GM23338 (cell line): ENCODE measurements around the gene CDC45. TPM values are rescaled to one million over a fixed set of nuclear protein-coding genes. Genes with fewer than 3 reads are reported as not detected.

Experiments used
- ATAC-seq: fragments of 200-7000 bp; cut with Tn5 transposase; 3 replicates; pipeline ENCODE4 v1.9.1; 2020
- DNase-seq: peaks from one replicate; pipeline ENCODE4 v3.0.0-alpha.2; 2015; ENCODE audit warnings: low spot score
- H2AFZ ChIP-seq: fragments of 200-600 bp; sonication (generic); 2 replicates; pipeline ENCODE4 v1.8.0; 2016; ENCODE audit warnings: antibody characterized with exemption, mild to moderate bottlenecking, moderate library complexity
- H3F3A ChIP-seq: fragments of 200-600 bp; sonication (generic); replicated peaks from 2 replicates; pipeline ENCODE4 v1.8.0; 2017; ENCODE audit warnings: antibody characterized with exemption, mixed run types, low read depth
- H3K27ac ChIP-seq: fragments of 200-600 bp; sonication (generic); 2 replicates; pipeline ENCODE4 v1.6.1; 2016; ENCODE audit warnings: low read depth
- H3K27me3 ChIP-seq: fragments of 200-600 bp; sonication (generic); 2 replicates; pipeline ENCODE4 v1.8.0; 2016; ENCODE audit warnings: mild to moderate bottlenecking, mixed run types, moderate library complexity; ENCODE audit not compliant: insufficient read depth
- H3K36me3 ChIP-seq: fragments of 200-600 bp; sonication (generic); 2 replicates; pipeline ENCODE4 v1.8.0; 2016; ENCODE audit warnings: mild to moderate bottlenecking; ENCODE audit not compliant: insufficient read depth
- H3K4me1 ChIP-seq: fragments of 200-600 bp; sonication (generic); 2 replicates; pipeline ENCODE4 v1.8.0; 2016; ENCODE audit warnings: mild to moderate bottlenecking, moderate library complexity; ENCODE audit not compliant: insufficient read depth
- H3K4me2 ChIP-seq: fragments of 200-600 bp; sonication (generic); 2 replicates; pipeline ENCODE4 v1.7.1; 2017; ENCODE audit warnings: mixed run types
- H3K4me3 ChIP-seq: fragments of 200-600 bp; sonication (generic); 2 replicates; pipeline ENCODE4 v1.6.1; 2016; ENCODE audit warnings: mixed run types
- H3K79me2 ChIP-seq: fragments of 200-600 bp; sonication (generic); replicated peaks from 2 replicates; pipeline ENCODE4 v1.8.0; 2017; ENCODE audit warnings: mild to moderate bottlenecking; ENCODE audit not compliant: insufficient read depth
- H3K9me2 ChIP-seq: fragments of 200-600 bp; sonication (generic); 2 replicates; pipeline ENCODE4 v1.8.0; 2017; ENCODE audit not compliant: insufficient read depth
- H4K20me1 ChIP-seq: fragments of 200-600 bp; sonication (generic); replicated peaks from 2 replicates; pipeline ENCODE4 v1.8.0; 2017; ENCODE audit warnings: mild to moderate bottlenecking; ENCODE audit not compliant: insufficient read depth
- H3K27ac Mint-ChIP-seq: 2 replicates; pipeline ENCODE4 v1.8.0; 2020; ENCODE audit warnings: inconsistent platforms, mild to moderate bottlenecking, moderate library complexity, mixed read lengths
- H3K27me3 Mint-ChIP-seq: 3 replicates; pipeline ENCODE4 v1.8.0; 2022; ENCODE audit warnings: low read depth, mild to moderate bottlenecking, moderate library complexity, mixed read lengths, inconsistent platforms; ENCODE audit not compliant: insufficient read depth, poor library complexity
- H3K36me3 Mint-ChIP-seq: 3 replicates; pipeline ENCODE4 v1.8.0; 2021; ENCODE audit warnings: low read depth, mild to moderate bottlenecking, inconsistent platforms, moderate library complexity, mixed read lengths
- H3K4me1 Mint-ChIP-seq: 3 replicates; pipeline ENCODE4 v1.8.0; 2020; ENCODE audit warnings: mild to moderate bottlenecking, inconsistent platforms, mixed read lengths
- H3K4me3 Mint-ChIP-seq: 3 replicates; pipeline ENCODE4 v1.8.0; 2021; ENCODE audit warnings: moderate library complexity, mild to moderate bottlenecking, inconsistent platforms, mixed read lengths
- H3K9me3 Mint-ChIP-seq: 3 replicates; pipeline ENCODE4 v1.8.0; 2020; ENCODE audit warnings: moderate library complexity, mild to moderate bottlenecking, inconsistent platforms, mixed read lengths
- EZH2 ChIP-seq: fragments of 200-600 bp; sonication (generic); IDR thresholded peaks from one replicate; pipeline ENCODE4 v1.8.0; 2017; ENCODE audit warnings: antibody characterized with exemption, mild to moderate bottlenecking, low read depth; ENCODE audit not compliant: unreplicated experiment
- EZH2phosphoT487 ChIP-seq: fragments of 200-600 bp; sonication (generic); IDR thresholded peaks from one replicate; pipeline ENCODE4 v1.8.1; 2018; ENCODE audit warnings: antibody characterized with exemption; ENCODE audit not compliant: unreplicated experiment
- JUNB ChIP-seq: IDR thresholded peaks from one replicate; pipeline ENCODE4 v1.6.1; 2016; ENCODE audit warnings: antibody characterized with exemption; ENCODE audit not compliant: unreplicated experiment
- NANOG ChIP-seq: IDR thresholded peaks from 2 replicates; pipeline ENCODE4 v1.6.1; 2016; ENCODE audit warnings: antibody characterized with exemption, borderline replicate concordance
- POLR2AphosphoS5 ChIP-seq: IDR thresholded peaks from 2 replicates; pipeline ENCODE4 v1.6.1; 2016; ENCODE audit warnings: antibody characterized with exemption, low read depth
- STAT1 ChIP-seq: IDR thresholded peaks from one replicate; pipeline ENCODE4 v1.6.1; 2016; ENCODE audit warnings: antibody characterized with exemption; ENCODE audit not compliant: unreplicated experiment
- ZNF331 ChIP-seq: fragments of 250-450 bp; sonication (Bioruptor Pico); IDR thresholded peaks from 2 replicates; pipeline ENCODE4 v1.5.0; 2020; ENCODE audit warnings: low read depth, mild to moderate bottlenecking, moderate library complexity
- polyA plus RNA-seq: library from polyadenylated mRNA; unstranded; fragments of >200 nt; fragmentation: Nextera tagmentation; extraction: Ambion mirVana; gene quantifications from 2 replicates; pipeline ENCODE4 v1.2.1, GENCODE V29; 2016
- total RNA-seq: library from RNA; depleted of rRNA; stranded (reverse); fragments of >200 nt; shearing (Covaris generic); gene quantifications from 2 replicates; pipeline ENCODE4 v1.2.3, GENCODE V29; 2014
- TF ChIP-seq, protein P1 (sequence below): fragments of 250-450 bp; sonication (Bioruptor Pico); IDR thresholded peaks from 2 replicates; pipeline ENCODE4 v1.5.0; 2020; ENCODE audit warnings: mild to moderate bottlenecking, moderate library complexity
- TF ChIP-seq, protein P2 (sequence below): IDR thresholded peaks from 2 replicates; pipeline ENCODE4 v1.6.1; 2016; ENCODE audit warnings: antibody characterized with exemption

The CDC45 gene
- total and polyA plus RNA-seq, 2 experiments from 2014 or later: 29.0 to 30.3 TPM

DNA sequence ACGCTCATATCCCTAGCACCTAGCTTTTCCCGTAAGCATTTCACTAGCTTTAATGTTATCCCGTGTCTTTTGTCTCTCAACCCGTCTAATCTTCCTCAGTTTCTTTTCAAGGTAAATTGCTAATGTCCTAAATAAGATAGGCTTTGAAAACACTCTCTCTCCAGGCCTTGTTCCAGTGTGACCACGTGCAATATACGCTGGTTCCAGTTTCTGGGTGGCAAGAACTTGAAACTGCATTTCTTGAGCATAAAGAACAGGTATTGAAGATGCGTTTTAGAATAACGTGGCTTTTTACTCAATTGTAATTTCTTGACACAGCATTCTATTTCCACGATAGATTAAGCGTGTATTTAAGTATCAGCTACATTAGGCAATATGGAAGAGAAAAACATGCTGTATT lies 1.1 kb downstream of the CDC45 start:
- Histone ChIP-seq H3K4me3 (peak overlapping the region; percentile 55), H4K20me1 (peaks cover 29% of the 10 kb centered on the region), H3K79me2 (peaks cover 42% of the 10 kb centered on the region), H3K27me3 (no peaks in the 10 kb centered on the region), H3F3A (no peaks in the 10 kb centered on the region), H3K27ac (no peak overlapping the region), H3K36me3 (peaks cover 26% of the 10 kb centered on the region), H2AFZ (no peak overlapping the region), H3K4me1 (peaks cover 13% of the 10 kb centered on the region), H3K4me2 (peak overlapping the region; percentile 96), H3K9me2 (no peaks in the 10 kb centered on the region)
- DNase-seq (no peak), ATAC-seq (no peak)
- 0 out of 2 replicates have a peak overlapping the region, but pooled peaks have one; percentile 100 for H3K27ac Mint-ChIP-seq
- H3K36me3 Mint-ChIP-seq: peaks cover 28% of the 10 kb centered on the region
- H3K4me3 Mint-ChIP-seq: peak overlapping the region; percentile 97
- peaks cover 17% of the 10 kb centered on the region for H3K4me1 Mint-ChIP-seq
- H3K27me3 Mint-ChIP-seq: peaks cover 3% of the 10 kb centered on the region
- no peaks in the 10 kb centered on the region for H3K9me3 Mint-ChIP-seq
- no peak for TF ChIP-seq POLR2AphosphoS5

DNA sequence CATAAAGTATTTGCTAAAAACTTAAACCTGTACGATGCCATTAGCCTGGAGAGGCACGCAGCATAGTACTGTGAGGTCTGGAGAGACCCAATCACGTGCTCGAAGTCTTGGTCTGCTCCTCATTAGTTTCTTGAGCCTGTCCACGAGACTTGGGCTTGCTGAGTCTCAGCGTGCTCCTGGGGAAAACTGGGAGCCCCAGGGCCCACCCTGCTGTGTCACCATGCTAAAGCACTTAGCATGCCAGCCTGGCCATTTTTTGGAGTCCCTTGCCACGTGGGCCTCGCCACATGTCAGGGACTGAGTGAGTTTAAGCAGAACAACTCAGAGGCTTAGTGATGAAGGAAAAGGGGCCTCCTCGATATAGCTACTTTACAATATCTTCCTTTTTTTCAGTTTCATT lies 2.6 kb downstream of the CDC45 start:
- H3K4me3 ChIP-seq: no peak overlapping the region

More for the DNA sequence above, 2.6 kb downstream of the CDC45 start:
- Histone ChIP-seq H2AFZ (no peak overlapping the region), H3F3A (no peaks in the 10 kb centered on the region), H3K9me2 (no peaks in the 10 kb centered on the region), H3K27ac (no peak overlapping the region), H3K4me2 (no peak overlapping the region), H4K20me1 (peaks cover 21% of the 10 kb centered on the region), H3K27me3 (no peaks in the 10 kb centered on the region), H3K79me2 (peaks cover 27% of the 10 kb centered on the region), H3K4me1 (peaks cover 13% of the 10 kb centered on the region), H3K36me3 (peaks cover 29% of the 10 kb centered on the region)
- H3K27ac Mint-ChIP-seq: no peak overlapping the region
- peaks cover 14% of the 10 kb centered on the region for H3K4me1 Mint-ChIP-seq
- ATAC-seq (no peak), DNase-seq (no peak)
- H3K36me3 Mint-ChIP-seq: peaks cover 34% of the 10 kb centered on the region
- TF ChIP-seq EZH2 (no peak), EZH2phosphoT487 (no peak), ZNF331 (CRISPR knock-in tag) (no peak), NANOG (no peak), JUNB (no peak), STAT1 (no peak)
- TF ChIP-seq, protein P1, sequence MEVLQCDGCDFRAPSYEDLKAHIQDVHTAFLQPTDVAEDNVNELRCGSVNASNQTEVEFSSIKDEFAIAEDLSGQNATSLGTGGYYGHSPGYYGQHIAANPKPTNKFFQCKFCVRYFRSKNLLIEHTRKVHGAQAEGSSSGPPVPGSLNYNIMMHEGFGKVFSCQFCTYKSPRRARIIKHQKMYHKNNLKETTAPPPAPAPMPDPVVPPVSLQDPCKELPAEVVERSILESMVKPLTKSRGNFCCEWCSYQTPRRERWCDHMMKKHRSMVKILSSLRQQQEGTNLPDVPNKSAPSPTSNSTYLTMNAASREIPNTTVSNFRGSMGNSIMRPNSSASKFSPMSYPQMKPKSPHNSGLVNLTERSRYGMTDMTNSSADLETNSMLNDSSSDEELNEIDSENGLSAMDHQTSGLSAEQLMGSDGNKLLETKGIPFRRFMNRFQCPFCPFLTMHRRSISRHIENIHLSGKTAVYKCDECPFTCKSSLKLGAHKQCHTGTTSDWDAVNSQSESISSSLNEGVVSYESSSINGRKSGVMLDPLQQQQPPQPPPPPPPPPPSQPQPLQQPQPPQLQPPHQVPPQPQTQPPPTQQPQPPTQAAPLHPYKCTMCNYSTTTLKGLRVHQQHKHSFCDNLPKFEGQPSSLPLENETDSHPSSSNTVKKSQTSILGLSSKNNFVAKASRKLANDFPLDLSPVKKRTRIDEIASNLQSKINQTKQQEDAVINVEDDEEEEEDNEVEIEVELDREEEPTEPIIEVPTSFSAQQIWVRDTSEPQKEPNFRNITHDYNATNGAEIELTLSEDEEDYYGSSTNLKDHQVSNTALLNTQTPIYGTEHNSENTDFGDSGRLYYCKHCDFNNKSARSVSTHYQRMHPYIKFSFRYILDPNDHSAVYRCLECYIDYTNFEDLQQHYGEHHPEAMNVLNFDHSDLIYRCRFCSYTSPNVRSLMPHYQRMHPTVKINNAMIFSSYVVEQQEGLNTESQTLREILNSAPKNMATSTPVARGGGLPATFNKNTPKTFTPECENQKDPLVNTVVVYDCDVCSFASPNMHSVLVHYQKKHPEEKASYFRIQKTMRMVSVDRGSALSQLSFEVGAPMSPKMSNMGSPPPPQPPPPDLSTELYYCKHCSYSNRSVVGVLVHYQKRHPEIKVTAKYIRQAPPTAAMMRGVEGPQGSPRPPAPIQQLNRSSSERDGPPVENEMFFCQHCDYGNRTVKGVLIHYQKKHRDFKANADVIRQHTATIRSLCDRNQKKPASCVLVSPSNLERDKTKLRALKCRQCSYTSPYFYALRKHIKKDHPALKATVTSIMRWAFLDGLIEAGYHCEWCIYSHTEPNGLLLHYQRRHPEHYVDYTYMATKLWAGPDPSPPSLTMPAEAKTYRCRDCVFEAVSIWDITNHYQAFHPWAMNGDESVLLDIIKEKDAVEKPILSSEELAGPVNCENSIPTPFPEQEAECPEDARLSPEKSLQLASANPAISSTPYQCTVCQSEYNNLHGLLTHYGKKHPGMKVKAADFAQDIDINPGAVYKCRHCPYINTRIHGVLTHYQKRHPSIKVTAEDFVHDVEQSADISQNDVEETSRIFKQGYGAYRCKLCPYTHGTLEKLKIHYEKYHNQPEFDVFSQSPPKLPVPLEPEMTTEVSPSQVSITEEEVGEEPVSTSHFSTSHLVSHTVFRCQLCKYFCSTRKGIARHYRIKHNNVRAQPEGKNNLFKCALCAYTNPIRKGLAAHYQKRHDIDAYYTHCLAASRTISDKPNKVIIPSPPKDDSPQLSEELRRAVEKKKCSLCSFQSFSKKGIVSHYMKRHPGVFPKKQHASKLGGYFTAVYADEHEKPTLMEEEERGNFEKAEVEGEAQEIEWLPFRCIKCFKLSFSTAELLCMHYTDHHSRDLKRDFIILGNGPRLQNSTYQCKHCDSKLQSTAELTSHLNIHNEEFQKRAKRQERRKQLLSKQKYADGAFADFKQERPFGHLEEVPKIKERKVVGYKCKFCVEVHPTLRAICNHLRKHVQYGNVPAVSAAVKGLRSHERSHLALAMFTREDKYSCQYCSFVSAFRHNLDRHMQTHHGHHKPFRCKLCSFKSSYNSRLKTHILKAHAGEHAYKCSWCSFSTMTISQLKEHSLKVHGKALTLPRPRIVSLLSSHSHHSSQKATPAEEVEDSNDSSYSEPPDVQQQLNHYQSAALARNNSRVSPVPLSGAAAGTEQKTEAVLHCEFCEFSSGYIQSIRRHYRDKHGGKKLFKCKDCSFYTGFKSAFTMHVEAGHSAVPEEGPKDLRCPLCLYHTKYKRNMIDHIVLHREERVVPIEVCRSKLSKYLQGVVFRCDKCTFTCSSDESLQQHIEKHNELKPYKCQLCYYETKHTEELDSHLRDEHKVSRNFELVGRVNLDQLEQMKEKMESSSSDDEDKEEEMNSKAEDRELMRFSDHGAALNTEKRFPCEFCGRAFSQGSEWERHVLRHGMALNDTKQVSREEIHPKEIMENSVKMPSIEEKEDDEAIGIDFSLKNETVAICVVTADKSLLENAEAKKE: no peak
- TF ChIP-seq, protein P2, sequence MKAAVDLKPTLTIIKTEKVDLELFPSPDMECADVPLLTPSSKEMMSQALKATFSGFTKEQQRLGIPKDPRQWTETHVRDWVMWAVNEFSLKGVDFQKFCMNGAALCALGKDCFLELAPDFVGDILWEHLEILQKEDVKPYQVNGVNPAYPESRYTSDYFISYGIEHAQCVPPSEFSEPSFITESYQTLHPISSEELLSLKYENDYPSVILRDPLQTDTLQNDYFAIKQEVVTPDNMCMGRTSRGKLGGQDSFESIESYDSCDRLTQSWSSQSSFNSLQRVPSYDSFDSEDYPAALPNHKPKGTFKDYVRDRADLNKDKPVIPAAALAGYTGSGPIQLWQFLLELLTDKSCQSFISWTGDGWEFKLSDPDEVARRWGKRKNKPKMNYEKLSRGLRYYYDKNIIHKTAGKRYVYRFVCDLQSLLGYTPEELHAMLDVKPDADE: no peak
- H3K9me3 Mint-ChIP-seq: no peaks in the 10 kb centered on the region
- peaks cover 3% of the 10 kb centered on the region for H3K27me3 Mint-ChIP-seq
- H3K4me3 Mint-ChIP-seq: no peak overlapping the region
